Measurements from ENCODE around the gene SESN3. TPM values are rescaled to one million over a fixed set of nuclear protein-coding genes. Genes with fewer than 3 reads are reported as not detected.

SESN3 gene
- polyA plus RNA-seq, 1 donor from 2014 or later: 11.1 TPM

DNA sequence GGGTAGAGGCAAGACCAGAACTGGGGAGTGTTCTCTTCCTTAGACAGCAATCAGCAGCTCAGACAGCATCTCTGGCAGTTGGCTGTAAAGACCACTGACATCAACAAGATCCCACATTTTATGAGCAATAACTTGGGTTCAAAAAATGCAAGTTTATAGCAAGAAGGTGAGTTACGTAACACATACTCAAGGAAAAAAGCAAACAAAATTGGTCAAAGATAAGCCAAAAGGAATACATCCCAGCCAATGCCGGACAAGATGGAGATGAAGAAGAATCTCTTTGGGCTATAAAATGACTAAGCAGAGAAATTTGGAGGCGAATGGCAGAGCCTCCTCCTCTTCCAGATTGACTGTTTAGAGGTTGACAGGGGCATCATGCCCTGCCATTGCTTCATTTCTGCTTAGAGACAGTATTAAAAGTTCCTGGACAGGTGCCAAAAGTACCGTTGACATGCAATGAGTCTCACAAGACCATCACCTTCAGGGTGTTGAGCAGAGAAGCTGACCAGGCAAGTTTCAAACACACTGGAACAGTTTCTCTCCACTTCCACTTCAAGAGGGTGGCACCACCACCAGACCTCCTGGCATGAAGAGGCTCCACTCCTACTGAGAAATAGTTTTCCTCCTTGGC lies 85.5 kb downstream of the SESN3 start:
- Histone ChIP-seq H3K9me2 (ENCODE audit: insufficient read depth, low read length) (no peaks in the 10 kb centered on the region), H3K4me2 (ENCODE audit: low read length) (no peak overlapping the region), H3K9me3 (ENCODE audit: low read length) (no peaks in the 10 kb centered on the region), H3K27ac (ENCODE audit: low read length) (no peak overlapping the region), H3K79me2 (replicated peaks; ENCODE audit: insufficient read depth, low read length) (no peaks in the 10 kb centered on the region), H3K9ac (ENCODE audit: low read length) (no peak overlapping the region), H3F3A (ENCODE audit: insufficient read depth, low read length, poor library complexity, severe bottlenecking) (no peaks in the 10 kb centered on the region), H3K36me3 (ENCODE audit: insufficient read depth, low read length) (no peaks in the 10 kb centered on the region), H3K4me3 (ENCODE audit: low read length) (no peak overlapping the region), H2AFZ (ENCODE audit: low read depth, low read length) (no peak overlapping the region), H3K27me3 (ENCODE audit: insufficient read depth, low read depth, low read length) (peaks cover 9% of the 10 kb centered on the region), H4K20me1 (ENCODE audit: insufficient read depth) (no peaks in the 10 kb centered on the region)
- no peak for TF ChIP-seq MXI1 (conservative IDR thresholded peaks at IDR 0.05; ENCODE audit: poor library complexity, severe bottlenecking)
- no peak for TF ChIP-seq EZH2 (IDR thresholded peaks at IDR 0.05; ENCODE audit: borderline replicate concordance, insufficient read depth, low read length, poor library complexity, severe bottlenecking)
- TF ChIP-seq POLR2AphosphoS5 (IDR thresholded peaks at IDR 0.05): no peak
- no peak for TF ChIP-seq RAD21 (conservative IDR thresholded peaks at IDR 0.05)
- TF ChIP-seq TAF1 (IDR thresholded peaks at IDR 0.05; ENCODE audit: low read depth): no peak
- no peak for TF ChIP-seq SMC3 (conservative IDR thresholded peaks at IDR 0.05; ENCODE audit: poor library complexity)
- no peak for TF ChIP-seq EP300 (conservative IDR thresholded peaks at IDR 0.05; ENCODE audit: poor library complexity, severe bottlenecking)
- TF ChIP-seq, protein P1, sequence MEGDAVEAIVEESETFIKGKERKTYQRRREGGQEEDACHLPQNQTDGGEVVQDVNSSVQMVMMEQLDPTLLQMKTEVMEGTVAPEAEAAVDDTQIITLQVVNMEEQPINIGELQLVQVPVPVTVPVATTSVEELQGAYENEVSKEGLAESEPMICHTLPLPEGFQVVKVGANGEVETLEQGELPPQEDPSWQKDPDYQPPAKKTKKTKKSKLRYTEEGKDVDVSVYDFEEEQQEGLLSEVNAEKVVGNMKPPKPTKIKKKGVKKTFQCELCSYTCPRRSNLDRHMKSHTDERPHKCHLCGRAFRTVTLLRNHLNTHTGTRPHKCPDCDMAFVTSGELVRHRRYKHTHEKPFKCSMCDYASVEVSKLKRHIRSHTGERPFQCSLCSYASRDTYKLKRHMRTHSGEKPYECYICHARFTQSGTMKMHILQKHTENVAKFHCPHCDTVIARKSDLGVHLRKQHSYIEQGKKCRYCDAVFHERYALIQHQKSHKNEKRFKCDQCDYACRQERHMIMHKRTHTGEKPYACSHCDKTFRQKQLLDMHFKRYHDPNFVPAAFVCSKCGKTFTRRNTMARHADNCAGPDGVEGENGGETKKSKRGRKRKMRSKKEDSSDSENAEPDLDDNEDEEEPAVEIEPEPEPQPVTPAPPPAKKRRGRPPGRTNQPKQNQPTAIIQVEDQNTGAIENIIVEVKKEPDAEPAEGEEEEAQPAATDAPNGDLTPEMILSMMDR (IDR thresholded peaks at IDR 0.05; ENCODE audit: poor library complexity, severe bottlenecking): no peak
- TF ChIP-seq, protein P2, sequence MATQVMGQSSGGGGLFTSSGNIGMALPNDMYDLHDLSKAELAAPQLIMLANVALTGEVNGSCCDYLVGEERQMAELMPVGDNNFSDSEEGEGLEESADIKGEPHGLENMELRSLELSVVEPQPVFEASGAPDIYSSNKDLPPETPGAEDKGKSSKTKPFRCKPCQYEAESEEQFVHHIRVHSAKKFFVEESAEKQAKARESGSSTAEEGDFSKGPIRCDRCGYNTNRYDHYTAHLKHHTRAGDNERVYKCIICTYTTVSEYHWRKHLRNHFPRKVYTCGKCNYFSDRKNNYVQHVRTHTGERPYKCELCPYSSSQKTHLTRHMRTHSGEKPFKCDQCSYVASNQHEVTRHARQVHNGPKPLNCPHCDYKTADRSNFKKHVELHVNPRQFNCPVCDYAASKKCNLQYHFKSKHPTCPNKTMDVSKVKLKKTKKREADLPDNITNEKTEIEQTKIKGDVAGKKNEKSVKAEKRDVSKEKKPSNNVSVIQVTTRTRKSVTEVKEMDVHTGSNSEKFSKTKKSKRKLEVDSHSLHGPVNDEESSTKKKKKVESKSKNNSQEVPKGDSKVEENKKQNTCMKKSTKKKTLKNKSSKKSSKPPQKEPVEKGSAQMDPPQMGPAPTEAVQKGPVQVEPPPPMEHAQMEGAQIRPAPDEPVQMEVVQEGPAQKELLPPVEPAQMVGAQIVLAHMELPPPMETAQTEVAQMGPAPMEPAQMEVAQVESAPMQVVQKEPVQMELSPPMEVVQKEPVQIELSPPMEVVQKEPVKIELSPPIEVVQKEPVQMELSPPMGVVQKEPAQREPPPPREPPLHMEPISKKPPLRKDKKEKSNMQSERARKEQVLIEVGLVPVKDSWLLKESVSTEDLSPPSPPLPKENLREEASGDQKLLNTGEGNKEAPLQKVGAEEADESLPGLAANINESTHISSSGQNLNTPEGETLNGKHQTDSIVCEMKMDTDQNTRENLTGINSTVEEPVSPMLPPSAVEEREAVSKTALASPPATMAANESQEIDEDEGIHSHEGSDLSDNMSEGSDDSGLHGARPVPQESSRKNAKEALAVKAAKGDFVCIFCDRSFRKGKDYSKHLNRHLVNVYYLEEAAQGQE (IDR thresholded peaks at IDR 0.05; ENCODE audit: borderline replicate concordance): no peak

DNA sequence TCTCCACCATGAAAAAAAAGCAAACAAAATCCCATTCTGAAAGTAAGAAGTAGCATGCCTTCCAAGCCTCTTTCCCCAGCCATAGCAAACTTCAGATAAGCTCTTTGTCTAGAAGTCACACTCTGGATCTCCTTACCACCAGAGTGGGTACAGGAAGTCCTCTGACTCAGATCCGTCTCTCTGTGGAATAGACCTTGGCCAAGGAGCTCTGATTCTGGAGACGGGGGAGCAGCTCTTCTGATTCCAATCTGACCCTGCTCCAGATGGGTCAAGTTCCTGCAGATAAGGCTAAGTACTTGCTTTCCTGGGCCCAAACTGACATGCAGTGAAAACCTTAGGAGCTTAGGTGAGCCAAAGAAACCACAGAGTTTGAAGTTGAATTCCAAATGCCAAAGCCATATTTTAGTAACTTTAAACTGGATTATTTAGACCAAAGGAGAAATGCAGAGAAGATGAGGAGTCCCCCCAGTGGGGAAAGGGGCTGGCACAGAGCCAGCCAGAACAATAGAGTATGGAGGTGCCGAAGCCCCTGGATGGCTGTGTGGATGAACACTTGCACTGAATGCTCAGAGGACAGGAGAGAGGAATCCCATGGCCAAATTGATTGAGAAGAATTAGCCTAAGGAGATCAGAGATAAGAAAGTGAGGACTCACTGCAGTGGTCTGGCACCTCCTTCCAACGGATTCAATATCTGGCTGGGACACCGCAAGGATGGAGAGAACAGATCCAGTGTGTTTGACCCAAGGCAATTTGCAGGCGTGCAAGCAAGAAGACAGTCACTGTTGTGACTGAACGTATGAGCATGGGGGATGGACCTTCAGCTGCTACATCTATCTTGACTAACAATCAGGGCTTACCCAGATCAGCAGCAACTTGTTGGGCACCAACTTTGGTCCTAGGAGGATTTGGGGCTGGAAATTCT lies 86.4 kb downstream of the SESN3 start:
- H3K27me3 ChIP-seq (ENCODE audit: insufficient read depth, low read depth, low read length): no peaks in the 10 kb centered on the region
- H3K9me3 ChIP-seq (ENCODE audit: low read length): no peaks in the 10 kb centered on the region
- H3K36me3 ChIP-seq (ENCODE audit: insufficient read depth, low read length): no peaks in the 10 kb centered on the region
- TF ChIP-seq POLR2AphosphoS5 (IDR thresholded peaks at IDR 0.05) (no peak), SMC3 (conservative IDR thresholded peaks at IDR 0.05; ENCODE audit: poor library complexity) (no peak), EZH2 (IDR thresholded peaks at IDR 0.05; ENCODE audit: borderline replicate concordance, insufficient read depth, low read length, poor library complexity, severe bottlenecking) (no peak), TAF1 (IDR thresholded peaks at IDR 0.05; ENCODE audit: low read depth) (no peak), EP300 (conservative IDR thresholded peaks at IDR 0.05; ENCODE audit: poor library complexity, severe bottlenecking) (no peak), RAD21 (conservative IDR thresholded peaks at IDR 0.05) (no peak), MXI1 (conservative IDR thresholded peaks at IDR 0.05; ENCODE audit: poor library complexity, severe bottlenecking) (no peak)
- TF ChIP-seq, protein P1 (IDR thresholded peaks at IDR 0.05; ENCODE audit: poor library complexity, severe bottlenecking): no peak
- TF ChIP-seq, protein P2 (IDR thresholded peaks at IDR 0.05; ENCODE audit: borderline replicate concordance): no peak
- H3K79me2 ChIP-seq (replicated peaks; ENCODE audit: insufficient read depth, low read length): no peaks in the 10 kb centered on the region
- no peak overlapping the region for H3K9ac ChIP-seq (ENCODE audit: low read length)
- H3K9me2 ChIP-seq (ENCODE audit: insufficient read depth, low read length): no peaks in the 10 kb centered on the region
- no peaks in the 10 kb centered on the region for H3F3A ChIP-seq (ENCODE audit: insufficient read depth, low read length, poor library complexity, severe bottlenecking)
- no peak overlapping the region for H3K4me2 ChIP-seq (ENCODE audit: low read length)
- no peak overlapping the region for H2AFZ ChIP-seq (ENCODE audit: low read depth, low read length)
- H3K27ac ChIP-seq (ENCODE audit: low read length): no peak overlapping the region
- no peaks in the 10 kb centered on the region for H4K20me1 ChIP-seq (ENCODE audit: insufficient read depth)
- H3K4me3 ChIP-seq (ENCODE audit: low read length): no peak overlapping the region
